Stimulated activated CD8-positive, alpha-beta memory T cell treated with anti-CD3 and anti-CD28 coated beads, Interleukin-4, amount 100 ng/mL, for 1 hour (primary cell): ENCODE results near the gene STK36.

Experiments
- DNase-seq, 2 donors: peaks; one replicate each; pipeline ENCODE4 v3.0.0-alpha.2; 2020; ENCODE audit warnings: low read depth in 2 of 2, low spot score in 1 of 2

Gene STK36

DNA sequence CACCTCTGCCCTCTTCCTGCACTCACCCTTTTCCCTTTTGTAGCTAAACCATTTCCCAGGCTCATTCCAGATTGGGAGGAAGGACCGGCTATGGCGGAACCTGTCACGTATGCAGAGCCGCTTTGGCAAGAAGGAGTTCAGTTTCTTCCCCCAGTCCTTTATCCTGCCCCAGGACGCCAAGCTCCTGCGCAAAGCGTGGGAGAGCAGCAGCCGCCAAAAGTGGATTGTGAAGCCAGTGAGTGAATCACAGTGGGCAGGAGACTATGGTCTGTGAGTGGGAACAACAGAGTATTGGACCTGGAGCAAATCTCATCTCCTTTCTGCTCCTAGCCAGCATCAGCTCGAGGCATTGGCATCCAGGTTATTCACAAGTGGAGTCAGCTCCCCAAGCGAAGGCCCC is 75.1 kb downstream of the STK36 start:
- no peak for DNase-seq

DNA sequence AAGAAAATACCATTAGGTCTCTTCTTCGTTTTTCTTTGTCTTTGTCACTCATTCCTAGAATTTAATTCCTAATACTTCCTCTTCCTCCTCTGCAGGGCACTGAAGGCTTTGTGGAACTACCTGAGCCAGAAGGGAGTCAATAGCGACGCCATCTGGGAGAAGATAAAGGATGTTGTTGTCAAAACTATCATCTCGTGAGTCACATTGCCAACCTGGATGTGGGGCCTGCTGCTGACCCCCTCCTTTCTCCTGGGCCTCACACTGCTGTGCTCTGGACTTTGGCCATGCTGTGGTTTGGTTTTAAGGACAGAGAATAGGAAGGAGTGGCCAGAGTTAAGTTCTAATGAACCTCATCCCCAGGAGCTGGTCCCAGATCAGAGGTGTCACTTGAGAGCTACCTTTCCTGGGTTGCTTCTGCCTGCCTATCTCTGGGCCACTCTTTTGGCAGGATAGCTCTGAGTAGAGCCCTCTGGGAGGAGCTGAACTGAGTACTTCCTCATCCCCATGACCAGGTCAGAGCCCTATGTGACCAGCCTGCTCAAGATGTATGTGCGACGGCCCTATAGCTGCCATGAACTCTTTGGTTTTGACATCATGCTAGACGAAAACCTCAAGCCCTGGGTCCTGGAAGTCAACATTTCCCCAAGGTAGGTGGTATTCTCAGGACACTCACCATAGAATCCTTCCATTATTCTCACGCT is 77.0 kb downstream of the STK36 start:
- no peak for DNase-seq
